ENCODE data around the gene CRTC3.
"Not testable (repeated sequence)": the region's sequence is repeated elsewhere in the genome, so short reads cannot be mapped to it uniquely, and the experiment has no call there.

The CRTC3 gene

DNA sequence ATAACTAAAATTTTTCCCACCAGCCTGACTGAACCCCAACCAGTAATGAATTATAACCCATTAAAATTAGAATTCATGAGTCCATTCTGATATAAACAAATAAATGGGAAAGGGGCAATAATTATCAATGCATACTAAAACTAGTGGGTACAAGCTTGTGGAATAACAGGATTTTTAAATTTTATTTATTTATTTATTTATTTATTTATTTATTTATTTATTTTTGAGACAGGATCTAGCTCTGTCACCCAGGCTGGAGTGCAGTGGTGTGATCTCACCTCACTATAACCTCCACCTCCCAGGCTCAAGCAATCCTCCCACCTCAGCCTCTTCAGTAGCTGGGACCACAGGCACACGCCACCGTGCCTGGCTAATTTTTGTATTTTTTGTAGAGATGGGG lies 15.8 kb upstream of the CRTC3 start:
- not testable (repeated sequence) for H3K4me1 ChIP-seq (ENCODE audit: control insufficient read depth in 1 of 2, insufficient read depth in 2 of 2, low read length in 2 of 2); H3K27ac ChIP-seq (ENCODE audit: low read depth, low read length); H3K9ac ChIP-seq (ENCODE audit: low read depth in 1 of 2, low read length in 2 of 2)

DNA sequence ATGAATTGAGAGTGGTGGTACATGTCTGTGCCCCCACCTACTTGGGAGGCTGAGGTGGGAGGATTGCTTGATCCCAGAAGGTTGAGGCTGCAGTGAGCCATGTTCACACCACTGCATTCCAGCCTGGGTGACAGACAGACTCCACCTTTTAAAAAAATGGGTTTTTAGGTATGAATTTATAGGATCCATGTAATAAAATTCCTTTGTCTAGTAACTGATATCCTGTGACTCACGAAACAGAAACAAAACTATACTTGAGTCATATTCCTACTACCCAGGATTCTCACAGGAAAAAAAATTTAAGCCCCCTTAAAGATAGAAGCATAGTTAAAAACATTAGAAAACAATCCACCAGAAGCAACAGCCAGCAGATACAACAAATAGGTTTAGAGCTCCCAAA lies 10.0 kb upstream of the CRTC3 start:
- H3K9ac ChIP-seq (ENCODE audit: low read depth in 1 of 2, low read length in 2 of 2), result no peak overlapping the region
- H3K27me3 ChIP-seq (ENCODE audit: control insufficient read depth in 1 of 2, insufficient read depth in 2 of 2, low read length in 2 of 2), result no peaks in the 10 kb centered on the region
- no peaks in the 10 kb centered on the region for H3K4me1 ChIP-seq (ENCODE audit: control insufficient read depth in 1 of 2, insufficient read depth in 2 of 2, low read length in 2 of 2)
- no peaks in the 10 kb centered on the region for H3K36me3 ChIP-seq (ENCODE audit: control insufficient read depth in 1 of 2, insufficient read depth in 2 of 2, low read length in 2 of 2)
- no peak overlapping the region for H3K27ac ChIP-seq (ENCODE audit: low read depth, low read length)
- H3K9me3 ChIP-seq (ENCODE audit: control insufficient read depth in 1 of 2, low read length in 2 of 2), result no peaks in the 10 kb centered on the region
- no peak overlapping the region for H3K4me3 ChIP-seq (ENCODE audit: low read depth in 1 of 2, low read length in 2 of 2)

More for the DNA sequence above, 15.8 kb upstream of the CRTC3 start:
- H3K27me3 ChIP-seq (ENCODE audit: control insufficient read depth in 1 of 2, insufficient read depth in 2 of 2, low read length in 2 of 2); H3K9me3 ChIP-seq (ENCODE audit: control insufficient read depth in 1 of 2, low read length in 2 of 2); H3K36me3 ChIP-seq (ENCODE audit: control insufficient read depth in 1 of 2, insufficient read depth in 2 of 2, low read length in 2 of 2); H3K4me3 ChIP-seq (ENCODE audit: low read depth in 1 of 2, low read length in 2 of 2): not testable (repeated sequence)

DNA sequence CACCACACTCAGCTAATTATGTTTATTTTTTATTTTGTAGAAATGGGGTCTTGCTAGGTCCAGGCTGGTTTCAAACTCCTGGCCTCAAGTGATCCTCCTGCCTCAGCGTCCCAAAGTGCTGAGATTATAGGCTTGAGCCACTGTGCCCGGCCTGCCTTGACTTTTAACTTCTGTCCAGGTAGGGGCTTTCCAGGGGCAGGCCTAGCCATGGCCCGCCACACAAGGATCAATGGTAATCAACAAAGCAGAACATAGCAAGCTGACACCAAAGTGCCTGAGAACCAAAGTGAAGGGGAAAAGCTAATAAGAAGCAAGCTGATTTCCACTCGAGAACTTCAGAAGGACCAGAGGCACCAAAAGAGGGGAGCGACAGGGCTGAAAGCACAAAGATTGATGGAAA lies 9.4 kb upstream of the CRTC3 start:
- Histone ChIP-seq H3K36me3 (ENCODE audit: control insufficient read depth in 1 of 2, insufficient read depth in 2 of 2, low read length in 2 of 2) (no peaks in the 10 kb centered on the region), H3K27me3 (ENCODE audit: control insufficient read depth in 1 of 2, insufficient read depth in 2 of 2, low read length in 2 of 2) (no peaks in the 10 kb centered on the region), H3K9me3 (ENCODE audit: control insufficient read depth in 1 of 2, low read length in 2 of 2) (no peaks in the 10 kb centered on the region), H3K27ac (ENCODE audit: low read depth, low read length) (no peak overlapping the region), H3K4me3 (ENCODE audit: low read depth in 1 of 2, low read length in 2 of 2) (no peak overlapping the region), H3K9ac (ENCODE audit: low read depth in 1 of 2, low read length in 2 of 2) (no peak overlapping the region), H3K4me1 (ENCODE audit: control insufficient read depth in 1 of 2, insufficient read depth in 2 of 2, low read length in 2 of 2) (no peaks in the 10 kb centered on the region)

- no peaks in the 10 kb centered on the region for H3K36me3 ChIP-seq (ENCODE audit: control insufficient read depth in 1 of 2, insufficient read depth in 2 of 2, low read length in 2 of 2)
- H3K4me1 ChIP-seq (ENCODE audit: control insufficient read depth in 1 of 2, insufficient read depth in 2 of 2, low read length in 2 of 2), result no peaks in the 10 kb centered on the region
- no peak overlapping the region for H3K9ac ChIP-seq (ENCODE audit: low read depth in 1 of 2, low read length in 2 of 2)
- H3K9me3 ChIP-seq (ENCODE audit: control insufficient read depth in 1 of 2, low read length in 2 of 2), result no peaks in the 10 kb centered on the region
- H3K27ac ChIP-seq (ENCODE audit: low read depth, low read length), result no peak overlapping the region
- no peak overlapping the region for H3K4me3 ChIP-seq (ENCODE audit: low read depth in 1 of 2, low read length in 2 of 2)
- H3K27me3 ChIP-seq (ENCODE audit: control insufficient read depth in 1 of 2, insufficient read depth in 2 of 2, low read length in 2 of 2), result no peaks in the 10 kb centered on the region
These were observed 6.3 kb upstream of the CRTC3 start for GRCh38 chr15:90523373-90523772.

- H3K9ac ChIP-seq (ENCODE audit: low read depth in 1 of 2, low read length in 2 of 2); H3K27me3 ChIP-seq (ENCODE audit: control insufficient read depth in 1 of 2, insufficient read depth in 2 of 2, low read length in 2 of 2); H3K4me3 ChIP-seq (ENCODE audit: low read depth in 1 of 2, low read length in 2 of 2); H3K4me1 ChIP-seq (ENCODE audit: control insufficient read depth in 1 of 2, insufficient read depth in 2 of 2, low read length in 2 of 2); H3K27ac ChIP-seq (ENCODE audit: low read depth, low read length); H3K36me3 ChIP-seq (ENCODE audit: control insufficient read depth in 1 of 2, insufficient read depth in 2 of 2, low read length in 2 of 2); H3K9me3 ChIP-seq (ENCODE audit: control insufficient read depth in 1 of 2, low read length in 2 of 2): not testable (repeated sequence)
These were observed 5.5 kb upstream of the CRTC3 start for GRCh38 chr15:90524018-90524803.

DNA sequence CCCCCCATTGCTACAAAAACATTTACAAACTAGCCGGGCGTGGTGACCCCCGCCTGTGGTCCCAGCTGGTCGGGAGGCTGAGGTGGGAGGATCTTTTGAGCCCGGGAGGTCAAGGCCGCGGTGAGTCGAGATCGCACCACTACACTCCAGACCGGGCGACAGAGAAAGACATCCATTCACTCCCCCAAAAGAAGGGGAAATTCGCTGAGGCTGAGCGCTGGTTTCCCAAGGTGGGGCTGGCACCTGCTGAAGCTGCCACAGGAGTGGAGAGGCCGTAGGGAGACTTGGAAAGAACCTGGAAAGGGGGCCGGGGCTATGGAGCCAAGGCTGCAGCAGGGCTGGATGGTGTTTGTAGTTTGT lies 732 bp upstream of the CRTC3 start:
- Histone ChIP-seq H3K27ac (ENCODE audit: low read depth, low read length) (peak overlapping the region; percentile 81), H3K9ac (ENCODE audit: low read depth in 1 of 2, low read length in 2 of 2) (peak overlapping the region; percentile 61 to 77), H3K4me1 (ENCODE audit: control insufficient read depth in 1 of 2, insufficient read depth in 2 of 2, low read length in 2 of 2) (peaks cover 9 to 17% of the 10 kb centered on the region in 2 donors), H3K36me3 (ENCODE audit: control insufficient read depth in 1 of 2, insufficient read depth in 2 of 2, low read length in 2 of 2) (no peaks in the 10 kb centered on the region), H3K4me3 (ENCODE audit: low read depth in 1 of 2, low read length in 2 of 2) (peak overlapping the region; percentile 69 to 76), H3K9me3 (ENCODE audit: control insufficient read depth in 1 of 2, low read length in 2 of 2) (no peaks in the 10 kb centered on the region), H3K27me3 (ENCODE audit: control insufficient read depth in 1 of 2, insufficient read depth in 2 of 2, low read length in 2 of 2) (no peaks in the 10 kb centered on the region)

DNA sequence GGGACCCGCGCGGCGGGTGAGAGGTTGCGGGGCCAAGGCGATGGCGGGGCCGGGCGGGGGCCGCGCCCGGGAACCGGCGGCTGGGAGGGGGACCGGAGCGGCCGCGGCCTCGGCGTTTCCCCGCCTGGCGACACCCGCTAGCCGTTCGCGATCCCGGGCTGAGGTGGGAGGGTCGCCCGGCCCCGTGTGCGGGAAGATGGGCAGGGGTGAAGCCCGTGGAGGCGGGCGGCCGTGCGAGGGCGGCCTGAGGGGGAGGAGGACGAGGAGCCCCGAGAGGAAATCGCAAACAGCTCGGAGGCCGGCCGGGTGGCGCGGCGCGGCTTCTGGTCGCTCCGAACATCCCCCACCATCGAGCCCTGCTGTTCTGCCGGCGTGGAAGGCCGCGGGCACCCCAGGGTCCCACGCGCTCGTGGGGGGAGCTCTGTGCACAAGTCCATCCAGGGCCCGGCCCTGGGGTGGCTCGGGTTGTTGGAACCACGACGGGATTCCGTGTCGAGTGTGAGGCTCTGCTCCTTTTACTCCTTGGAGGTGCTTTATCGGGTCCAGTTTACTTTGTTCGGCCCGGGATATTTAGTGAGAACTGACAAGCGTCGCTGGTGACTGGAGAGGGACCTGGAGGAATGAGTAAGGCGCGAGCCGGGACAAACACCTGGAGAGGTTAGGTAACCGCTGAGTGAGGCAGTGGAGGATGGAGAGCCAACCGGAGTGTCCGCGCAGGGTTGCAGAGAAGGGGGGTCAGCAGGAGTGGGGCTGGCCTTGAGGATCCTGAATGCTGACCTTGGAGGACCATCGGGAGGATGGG lies 728 bp downstream of the CRTC3 start:
- Histone ChIP-seq H3K27ac (ENCODE audit: low read depth, low read length) (peak overlapping the region; percentile 70), H3K9ac (ENCODE audit: low read depth in 1 of 2, low read length in 2 of 2) (peak overlapping the region; percentile 72 to 80), H3K4me1 (ENCODE audit: control insufficient read depth in 1 of 2, insufficient read depth in 2 of 2, low read length in 2 of 2) (peaks cover 9 to 17% of the 10 kb centered on the region in 2 donors), H3K36me3 (ENCODE audit: control insufficient read depth in 1 of 2, insufficient read depth in 2 of 2, low read length in 2 of 2) (no peaks in the 10 kb centered on the region), H3K9me3 (ENCODE audit: control insufficient read depth in 1 of 2, low read length in 2 of 2) (no peaks in the 10 kb centered on the region), H3K27me3 (ENCODE audit: control insufficient read depth in 1 of 2, insufficient read depth in 2 of 2, low read length in 2 of 2) (no peaks in the 10 kb centered on the region), H3K4me3 (ENCODE audit: low read depth in 1 of 2, low read length in 2 of 2) (peak overlapping the region; percentile 70 to 90)

- peaks cover 12 to 22% of the 10 kb centered on the region in 2 donors for H3K4me1 ChIP-seq (ENCODE audit: control insufficient read depth in 1 of 2, insufficient read depth in 2 of 2, low read length in 2 of 2)
These were observed 1.4 kb downstream of the CRTC3 start for GRCh38 chr15:90531147-90531546.

DNA sequence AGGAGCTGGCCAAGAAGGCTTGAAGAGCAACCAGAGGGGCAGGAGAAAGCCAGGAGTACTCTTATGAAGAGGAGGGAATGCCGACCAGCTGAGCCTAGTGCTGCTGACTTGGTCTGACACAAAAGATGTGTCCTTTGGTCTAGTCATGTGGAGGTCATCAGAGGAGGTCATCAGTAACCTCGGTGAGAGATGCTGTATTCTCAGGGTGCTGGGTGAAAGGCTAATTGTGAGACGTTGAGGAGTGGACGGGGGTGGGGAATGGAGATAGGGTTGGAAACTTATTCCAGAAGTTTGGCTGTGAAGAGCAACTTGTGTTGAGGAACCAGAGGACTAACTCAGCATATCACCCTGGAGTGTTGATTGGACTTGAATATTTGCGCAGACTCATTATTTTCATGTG lies 5.5 kb downstream of the CRTC3 start:
- Histone ChIP-seq H3K9me3 (ENCODE audit: control insufficient read depth in 1 of 2, low read length in 2 of 2) (no peaks in the 10 kb centered on the region), H3K9ac (ENCODE audit: low read depth in 1 of 2, low read length in 2 of 2) (no peak overlapping the region), H3K4me1 (ENCODE audit: control insufficient read depth in 1 of 2, insufficient read depth in 2 of 2, low read length in 2 of 2) (peaks cover 7 to 25% of the 10 kb centered on the region in 2 donors), H3K27ac (ENCODE audit: low read depth, low read length) (no peak overlapping the region), H3K36me3 (ENCODE audit: control insufficient read depth in 1 of 2, insufficient read depth in 2 of 2, low read length in 2 of 2) (no peaks in the 10 kb centered on the region), H3K27me3 (ENCODE audit: control insufficient read depth in 1 of 2, insufficient read depth in 2 of 2, low read length in 2 of 2) (no peaks in the 10 kb centered on the region), H3K4me3 (ENCODE audit: low read depth in 1 of 2, low read length in 2 of 2) (no peak overlapping the region)

More at GRCh38 chr15:90531147-90531546, 1.4 kb downstream of the CRTC3 start:
- peak overlapping the region; percentile 72 to 80 for H3K9ac ChIP-seq (ENCODE audit: low read depth in 1 of 2, low read length in 2 of 2)
- H3K4me3 ChIP-seq (ENCODE audit: low read depth in 1 of 2, low read length in 2 of 2), result peak overlapping the region; percentile 70 to 90
- no peaks in the 10 kb centered on the region for H3K9me3 ChIP-seq (ENCODE audit: control insufficient read depth in 1 of 2, low read length in 2 of 2)
- no peaks in the 10 kb centered on the region for H3K27me3 ChIP-seq (ENCODE audit: control insufficient read depth in 1 of 2, insufficient read depth in 2 of 2, low read length in 2 of 2)
- no peaks in the 10 kb centered on the region for H3K36me3 ChIP-seq (ENCODE audit: control insufficient read depth in 1 of 2, insufficient read depth in 2 of 2, low read length in 2 of 2)
- no peak overlapping the region for H3K27ac ChIP-seq (ENCODE audit: low read depth, low read length)

- no peak overlapping the region for H3K27ac ChIP-seq (ENCODE audit: low read depth, low read length)
- peaks cover 3 to 11% of the 10 kb centered on the region in 2 donors for H3K4me1 ChIP-seq (ENCODE audit: control insufficient read depth in 1 of 2, insufficient read depth in 2 of 2, low read length in 2 of 2)
- no peak overlapping the region for H3K9ac ChIP-seq (ENCODE audit: low read depth in 1 of 2, low read length in 2 of 2)
- no peaks in the 10 kb centered on the region for H3K27me3 ChIP-seq (ENCODE audit: control insufficient read depth in 1 of 2, insufficient read depth in 2 of 2, low read length in 2 of 2)
- peak overlapping the region in 1 of 2 donors; percentile 16 for H3K4me3 ChIP-seq (ENCODE audit: low read depth in 1 of 2, low read length in 2 of 2)
- H3K36me3 ChIP-seq (ENCODE audit: control insufficient read depth in 1 of 2, insufficient read depth in 2 of 2, low read length in 2 of 2), result peaks cover 3 to 5% of the 10 kb centered on the region in 2 donors
- no peaks in the 10 kb centered on the region for H3K9me3 ChIP-seq (ENCODE audit: control insufficient read depth in 1 of 2, low read length in 2 of 2)
These were observed 10.1 kb downstream of the CRTC3 start for GRCh38 chr15:90539789-90540188.

Data from duodenal mucosa (tissue), 2 donors.